CD4-positive, alpha-beta T cell treated with Interleukin-4 for 1 hour (primary cell): ENCODE results near the gene CTNNA3.

ENCODE experiments used
- DNase-seq, 2 donors: peaks; one replicate each; pipeline ENCODE4 v3.0.0-alpha.2; 2020 to 2022

CTNNA3 gene

GRCh38 chr10:66189271-66189670 lies 1506.7 kb downstream of the CTNNA3 start:
- no peak for DNase-seq

GRCh38 chr10:66187053-66187733 lies 1508.8 kb downstream of the CTNNA3 start:
- no peak for DNase-seq

GRCh38 chr10:66183028-66183427 lies 1513.0 kb downstream of the CTNNA3 start:
- no peak for DNase-seq

- peak in 1 of 2 donors; percentile 54 for DNase-seq
Observed at GRCh38 chr10:66180581-66181318, 1515.2 kb downstream of the CTNNA3 start.

GRCh38 chr10:66180021-66180420 lies 1516.0 kb downstream of the CTNNA3 start:
- no peak for DNase-seq

GRCh38 chr10:66176772-66177171 lies 1519.2 kb downstream of the CTNNA3 start:
- DNase-seq, result no peak

GRCh38 chr10:66167816-66168215 lies 1528.2 kb downstream of the CTNNA3 start:
- no peak for DNase-seq

- no peak for DNase-seq
Observed at GRCh38 chr10:66162560-66163143, 1533.3 kb downstream of the CTNNA3 start.

GRCh38 chr10:66151346-66151745 lies 1544.6 kb downstream of the CTNNA3 start:
- no peak for DNase-seq

GRCh38 chr10:66148312-66148711 lies 1547.7 kb downstream of the CTNNA3 start:
- no peak for DNase-seq

GRCh38 chr10:66144016-66144415 lies 1552.0 kb downstream of the CTNNA3 start:
- no peak for DNase-seq

GRCh38 chr10:66102756-66103155 lies 1593.2 kb downstream of the CTNNA3 start:
- DNase-seq, result no peak

GRCh38 chr10:66098595-66099480 lies 1597.2 kb downstream of the CTNNA3 start:
- no peak for DNase-seq

GRCh38 chr10:66095610-66096009 lies 1600.4 kb downstream of the CTNNA3 start:
- DNase-seq, result no peak

GRCh38 chr10:66085906-66086305 lies 1610.1 kb downstream of the CTNNA3 start:
- no peak for DNase-seq

- no peak for DNase-seq
Observed at GRCh38 chr10:66071907-66072306, 1624.1 kb downstream of the CTNNA3 start.

- DNase-seq, result no peak
Observed at GRCh38 chr10:66058594-66058993, 1637.4 kb downstream of the CTNNA3 start.

GRCh38 chr10:66049335-66049734 lies 1646.7 kb downstream of the CTNNA3 start:
- DNase-seq, result no peak

- no peak for DNase-seq
Observed at GRCh38 chr10:66045859-66046258, 1650.1 kb downstream of the CTNNA3 start.

- no peak for DNase-seq
Observed at GRCh38 chr10:66041771-66042170, 1654.2 kb downstream of the CTNNA3 start.

GRCh38 chr10:66038623-66039022 lies 1657.4 kb downstream of the CTNNA3 start:
- no peak for DNase-seq

- no peak for DNase-seq
Observed at GRCh38 chr10:66026321-66026720, 1669.7 kb downstream of the CTNNA3 start.

GRCh38 chr10:66025186-66025585 lies 1670.8 kb downstream of the CTNNA3 start:
- no peak for DNase-seq
